Panc1 (cell line): ENCODE measurements around the gene NFRKB. TPM values are rescaled to one million over a fixed set of nuclear protein-coding genes. Genes with fewer than 3 reads are reported as not detected.

Experiments used
- ATAC-seq: fragments of 200-7000 bp; cut with Tn5 transposase; 2 replicates; pipeline ENCODE4 v1.9.1; 2020; ENCODE audit warnings: mild to moderate bottlenecking, moderate library complexity
- BruUV-seq: library from RNA; stranded (reverse); fragments of 400-500 nt; replicated peaks from 2 replicates; lab custom pipeline; 2021; lab: Mats Ljungman, UMichigan
- CTCF ChIA-PET: fragments of 300-600 bp; sonication (Branson Sonifier 250); formaldehyde crosslinking; loops from one replicate; lab custom pipeline; 2022; ENCODE audit warnings: antibody characterized with exemption; lab: Charles Lee
- POLR2A ChIA-PET: fragments of 300-600 bp; sonication (Branson Sonifier 250); formaldehyde crosslinking; loops from one replicate; lab custom pipeline; 2022; ENCODE audit warnings: antibody characterized with exemption; lab: Charles Lee
- DNase-seq: peaks from one replicate; pipeline ENCODE4 v3.0.0-alpha.2; 2010; ENCODE audit warnings: low read depth, low spot score
- H3K27ac ChIP-seq: 2 replicates; pipeline ENCODE4 v1.5.1; 2011; ENCODE audit warnings: mild to moderate bottlenecking, low read length, inconsistent platforms
- H3K27me3 ChIP-seq: fragments of 200-500 bp; sonication (Bioruptor generic); 2 replicates; pipeline ENCODE4 v1.6.0; 2014; ENCODE audit warnings: low read length, inconsistent platforms; ENCODE audit not compliant: control insufficient read depth, insufficient read depth
- H3K36me3 ChIP-seq: fragments of 200-500 bp; sonication (Bioruptor generic); 2 replicates; pipeline ENCODE4 v1.5.1; 2014; ENCODE audit warnings: inconsistent platforms, mild to moderate bottlenecking, low read length, moderate library complexity; ENCODE audit not compliant: control insufficient read depth, insufficient read depth
- H3K4me1 ChIP-seq: 2 replicates; pipeline ENCODE4 v1.5.1; 2011; ENCODE audit warnings: inconsistent platforms, mild to moderate bottlenecking, low read length, moderate library complexity; ENCODE audit not compliant: control insufficient read depth, insufficient read depth
- H3K4me3 ChIP-seq, 2 experiments: 2 replicates each; pipeline ENCODE4 v1.5.1; 2011 to 2012; ENCODE audit warnings: low read depth in 2 of 2, low read length in 2 of 2, mild to moderate bottlenecking in 2 of 2, inconsistent platforms in 1 of 2, moderate library complexity in 1 of 2
- H3K9me3 ChIP-seq: fragments of 200-500 bp; sonication (Bioruptor generic); 2 replicates; pipeline ENCODE4 v1.5.1; 2014; ENCODE audit warnings: low read depth, mild to moderate bottlenecking, inconsistent platforms, low read length, moderate library complexity; ENCODE audit not compliant: control insufficient read depth, insufficient read depth
- CTCF ChIP-seq: fragments of 450-650 bp; IDR thresholded peaks from 2 replicates; pipeline ENCODE4 v1.5.1; 2017; ENCODE audit warnings: mild to moderate bottlenecking
- POLR2AphosphoS5 ChIP-seq: IDR thresholded peaks from 2 replicates; pipeline ENCODE4 v1.6.1; 2012; ENCODE audit warnings: mild to moderate bottlenecking, low read depth, low read length, moderate library complexity
- SIN3A ChIP-seq: IDR thresholded peaks from 2 replicates; pipeline ENCODE4 v1.6.1; 2012; ENCODE audit warnings: low read depth, mild to moderate bottlenecking, low read length, moderate library complexity, borderline replicate concordance; ENCODE audit not compliant: insufficient read depth
- TCF7L2 ChIP-seq: IDR thresholded peaks from 2 replicates; pipeline ENCODE4 v1.6.1; 2011; ENCODE audit warnings: mild to moderate bottlenecking, low read depth, low read length, inconsistent platforms
- in situ Hi-C: cut with HindIII; loops from 2 replicates; pipeline ENCODE4 v1.10.0; 2016; ENCODE audit warnings: low sequenced_read_pairs, low pct_unique_long_range_greater_than_20kb
- intact Hi-C: fragments of 100-400 bp; cut with micrococcal nuclease; formaldehyde crosslinking; loops from one replicate; pipeline ENCODE4 v1.10.0; 2022; ENCODE audit not compliant: unreplicated experiment
- total RNA-seq: library from RNA; stranded (reverse); gene quantifications from one replicate; pipeline ENCODE4 v1.2.1, GENCODE V29; 2021; ENCODE audit not compliant: unreplicated experiment
- TF ChIP-seq, protein P1 (sequence below), 2 experiments: IDR thresholded peaks; 2 replicates each; pipeline ENCODE4 v1.6.1; 2011 to 2012; ENCODE audit warnings: low read depth in 2 of 2, control low read depth in 1 of 2, low read length in 1 of 2, mild to moderate bottlenecking in 1 of 2, moderate library complexity in 1 of 2; ENCODE audit not compliant: insufficient read depth in 1 of 2

The NFRKB gene
- total RNA-seq, 1 experiment from 2014 or later, result 58.8 TPM

GRCh38 chr11:129935723-129936122 is 40.3 kb upstream of the NFRKB start:
- Histone ChIP-seq H3K4me3 (no peak overlapping the region), H3K36me3 (no peaks in the 10 kb centered on the region), H3K27ac (no peak overlapping the region), H3K4me1 (no peaks in the 10 kb centered on the region), H3K27me3 (no peaks in the 10 kb centered on the region), H3K9me3 (no peaks in the 10 kb centered on the region)
- intact Hi-C loops (no loop called here), in situ Hi-C loops (no loop called here)
- TF ChIP-seq, protein P1, sequence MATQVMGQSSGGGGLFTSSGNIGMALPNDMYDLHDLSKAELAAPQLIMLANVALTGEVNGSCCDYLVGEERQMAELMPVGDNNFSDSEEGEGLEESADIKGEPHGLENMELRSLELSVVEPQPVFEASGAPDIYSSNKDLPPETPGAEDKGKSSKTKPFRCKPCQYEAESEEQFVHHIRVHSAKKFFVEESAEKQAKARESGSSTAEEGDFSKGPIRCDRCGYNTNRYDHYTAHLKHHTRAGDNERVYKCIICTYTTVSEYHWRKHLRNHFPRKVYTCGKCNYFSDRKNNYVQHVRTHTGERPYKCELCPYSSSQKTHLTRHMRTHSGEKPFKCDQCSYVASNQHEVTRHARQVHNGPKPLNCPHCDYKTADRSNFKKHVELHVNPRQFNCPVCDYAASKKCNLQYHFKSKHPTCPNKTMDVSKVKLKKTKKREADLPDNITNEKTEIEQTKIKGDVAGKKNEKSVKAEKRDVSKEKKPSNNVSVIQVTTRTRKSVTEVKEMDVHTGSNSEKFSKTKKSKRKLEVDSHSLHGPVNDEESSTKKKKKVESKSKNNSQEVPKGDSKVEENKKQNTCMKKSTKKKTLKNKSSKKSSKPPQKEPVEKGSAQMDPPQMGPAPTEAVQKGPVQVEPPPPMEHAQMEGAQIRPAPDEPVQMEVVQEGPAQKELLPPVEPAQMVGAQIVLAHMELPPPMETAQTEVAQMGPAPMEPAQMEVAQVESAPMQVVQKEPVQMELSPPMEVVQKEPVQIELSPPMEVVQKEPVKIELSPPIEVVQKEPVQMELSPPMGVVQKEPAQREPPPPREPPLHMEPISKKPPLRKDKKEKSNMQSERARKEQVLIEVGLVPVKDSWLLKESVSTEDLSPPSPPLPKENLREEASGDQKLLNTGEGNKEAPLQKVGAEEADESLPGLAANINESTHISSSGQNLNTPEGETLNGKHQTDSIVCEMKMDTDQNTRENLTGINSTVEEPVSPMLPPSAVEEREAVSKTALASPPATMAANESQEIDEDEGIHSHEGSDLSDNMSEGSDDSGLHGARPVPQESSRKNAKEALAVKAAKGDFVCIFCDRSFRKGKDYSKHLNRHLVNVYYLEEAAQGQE (IDR thresholded peaks at IDR 0.05; ENCODE audit: insufficient read depth in 1 of 2, low read depth in 2 of 2, low read length in 1 of 2), result no peak
- TF ChIP-seq SIN3A (no peak), POLR2AphosphoS5 (no peak), TCF7L2 (no peak), CTCF (no peak)
- ATAC-seq, result no peak
- ChIA-PET CTCF (no interaction called here), POLR2A (interaction anchor here (0.6 kb wide), 1 partner anchor 255 kb away, joined by 4 read pairs; no protein-coding TSS in a partner anchor)
- BruUV-seq, result no TSS peak
- no peak for DNase-seq

DNA sequence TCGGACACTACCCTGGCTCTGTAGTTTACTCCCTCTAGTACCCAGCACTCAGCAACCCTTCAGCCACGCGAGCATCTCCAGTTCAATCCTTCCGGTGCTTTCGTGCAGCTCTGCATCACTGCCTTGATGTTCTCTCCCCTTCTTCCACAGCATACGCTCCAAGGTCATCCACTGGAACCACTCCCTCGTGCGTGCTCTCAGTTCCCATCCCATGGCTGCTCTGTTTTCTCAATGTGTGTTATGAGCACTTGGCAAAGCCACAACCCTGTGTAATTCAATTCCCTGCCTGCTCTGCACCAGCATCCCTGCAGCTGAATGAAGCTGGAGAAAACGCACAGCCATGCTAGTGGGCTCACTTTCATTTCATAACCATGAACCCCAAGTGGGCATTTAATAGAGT is 38.5 kb upstream of the NFRKB start:
- DNase-seq, result no peak
- no TSS peak for BruUV-seq
- Histone ChIP-seq H3K27me3 (no peaks in the 10 kb centered on the region), H3K27ac (no peak overlapping the region), H3K36me3 (no peaks in the 10 kb centered on the region), H3K4me3 (no peak overlapping the region), H3K9me3 (no peaks in the 10 kb centered on the region), H3K4me1 (no peaks in the 10 kb centered on the region)
- CTCF ChIA-PET, result no interaction called here
- TF ChIP-seq, protein P1 (IDR thresholded peaks at IDR 0.05; ENCODE audit: insufficient read depth in 1 of 2, low read depth in 2 of 2, low read length in 1 of 2), result no peak
- TF ChIP-seq TCF7L2 (no peak), POLR2AphosphoS5 (no peak)
- POLR2A ChIA-PET, result no interaction called here
- intact Hi-C loops (no loop called here), in situ Hi-C loops (no loop called here)
- 0 out of 2 replicates have a peak, but pooled peaks have one; percentile 30 for ATAC-seq
